ENCODE data around the gene TWF2. TPM values are rescaled to one million over a fixed set of nuclear protein-coding genes. Genes with fewer than 3 reads are reported as not detected.
A peak's percentile ranks its signal among the peaks of the same experiment; 100 is the strongest.

The TWF2 gene
- total and polyA plus RNA-seq, 10 of the 15 experiments (the other 5 are each of a cell fraction or from before 2014, with no cell fraction given): 0.16 to 106 (median 68.5) TPM

DNA sequence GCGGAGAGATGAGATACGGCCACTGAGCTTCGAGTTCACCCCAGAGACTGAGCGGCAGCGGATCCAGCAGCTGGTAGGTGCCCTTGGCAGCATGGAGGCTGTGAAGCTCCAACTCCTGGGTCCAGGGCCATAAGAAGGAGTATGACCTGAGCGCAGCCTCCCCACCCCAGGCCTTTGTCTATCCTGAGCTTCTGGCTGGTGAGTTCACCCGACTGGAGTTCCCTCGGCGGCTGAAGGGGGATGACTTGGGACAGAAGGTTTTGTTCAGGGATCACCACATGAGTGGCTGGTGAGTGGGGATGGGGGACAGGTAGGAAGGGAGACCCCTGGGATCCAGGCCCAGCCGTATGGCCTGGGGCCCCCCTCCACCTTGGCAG is 9.2 kb upstream of the TWF2 start:
- Histone ChIP-seq H3K27me3 (replicated peaks in 1 of 2; ENCODE audit: control insufficient read depth in 2 of 2, insufficient read depth in 2 of 2, low read length in 1 of 2) (no peaks in the 10 kb centered on the region), H3K36me3 (ENCODE audit: control insufficient read depth in 2 of 2, insufficient read depth in 2 of 2, low read length in 1 of 2) (peaks cover 11 to 14% of the 10 kb centered on the region in 2 experiments; a peak in 3 of 4 replicates), H3K4me2 (ENCODE audit: control insufficient read depth, insufficient read depth) (no peak overlapping the region), H3K4me1 (ENCODE audit: control insufficient read depth, insufficient read depth, low read length) (peaks cover 41% of the 10 kb centered on the region), H3K4me3 (no peak overlapping the region), H4K20me1 (ENCODE audit: control insufficient read depth, insufficient read depth) (no peaks in the 10 kb centered on the region), H2AFZ (ENCODE audit: control insufficient read depth, low read depth, low read length) (no peak overlapping the region), H3K9me3 (replicated peaks; ENCODE audit: control insufficient read depth, insufficient read depth, low read length) (no peaks in the 10 kb centered on the region; the same call in 2 of the 3 replicates), H3K9ac (ENCODE audit: control insufficient read depth, insufficient read depth, low read length) (no peak overlapping the region), H3K79me2 (ENCODE audit: control insufficient read depth, insufficient read depth, low read length) (peaks cover 1% of the 10 kb centered on the region), H3K27ac (ENCODE audit: control insufficient read depth, insufficient read depth) (no peak overlapping the region)
- no peak for FAIRE-seq
- SMC1A ChIA-PET (ENCODE audit: uncharacterized antibody, unreplicated experiment): interaction anchor here (1.1 kb wide), 1 partner anchor 12 kb away, joined by 5 read pairs; no protein-coding TSS in a partner anchor
- BruUV-seq (replicated peaks): TSS peak; percentile 68
- RAD21 ChIA-PET (ENCODE audit: unreplicated experiment): no interaction called here
- CTCF ChIA-PET: interaction anchor here (0.6 kb wide), 1 partner anchor 37 kb away, joined by 3 read pairs; no protein-coding TSS in a partner anchor
- DNase-seq (ENCODE audit: low read depth, low spot score): no peak
- no peak for ATAC-seq
- WGBS (ENCODE audit: insufficient coverage, insufficient replicate concordance, low lambda C conversion rate, missing lambda C conversion rate): 82% methylated on average over 10 of the region's 10 CpGs
- POLR2A ChIA-PET: interaction anchor here (0.6 to 7.8 kb wide), 6 partner anchors 10 to 37 kb away, joined by 3 to 60 read pairs (median 4); partner anchors contain the start of genes TLR9, TWF2 and WDR82
- intact Hi-C loops (cut with micrococcal nuclease; ENCODE audit: unreplicated experiment) (no loop called here), in situ Hi-C loops (cut with MboI) (no loop called here)
- TF ChIP-seq MTA2 (IDR thresholded peaks at IDR 0.05; ENCODE audit: low read depth) (no peak), BRCA1 (IDR thresholded peaks at IDR 0.05; ENCODE audit: low read depth, low read length) (no peak), CEBPB (IDR thresholded peaks at IDR 0.05; ENCODE audit: borderline replicate concordance in 1 of 2, low read depth in 2 of 2, low read length in 2 of 2) (no peak), NBN (IDR thresholded peaks at IDR 0.05) (no peak), TAF1 (IDR thresholded peaks at IDR 0.05; ENCODE audit: borderline replicate concordance, low read depth, low read length) (no peak), GATAD2B (conservative IDR thresholded peaks at IDR 0.05; ENCODE audit: low read depth) (no peak), RUNX3 (IDR thresholded peaks at IDR 0.05; ENCODE audit: low read length) (no peak), SUZ12 (IDR thresholded peaks at IDR 0.05; ENCODE audit: unreplicated experiment) (no peak)
- TF ChIP-seq, protein P1, sequence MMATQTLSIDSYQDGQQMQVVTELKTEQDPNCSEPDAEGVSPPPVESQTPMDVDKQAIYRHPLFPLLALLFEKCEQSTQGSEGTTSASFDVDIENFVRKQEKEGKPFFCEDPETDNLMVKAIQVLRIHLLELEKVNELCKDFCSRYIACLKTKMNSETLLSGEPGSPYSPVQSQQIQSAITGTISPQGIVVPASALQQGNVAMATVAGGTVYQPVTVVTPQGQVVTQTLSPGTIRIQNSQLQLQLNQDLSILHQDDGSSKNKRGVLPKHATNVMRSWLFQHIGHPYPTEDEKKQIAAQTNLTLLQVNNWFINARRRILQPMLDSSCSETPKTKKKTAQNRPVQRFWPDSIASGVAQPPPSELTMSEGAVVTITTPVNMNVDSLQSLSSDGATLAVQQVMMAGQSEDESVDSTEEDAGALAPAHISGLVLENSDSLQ (IDR thresholded peaks at IDR 0.05): no peak

All from GM12878 (cell line).